Stimulated activated CD8-positive, alpha-beta memory T cell treated with anti-CD3 and anti-CD28 coated beads, Interleukin-15, amount 100 ng/mL, for 1 hour (primary cell): ENCODE data around the gene PDE6B.
"Not testable (repeated sequence)": the region's sequence is repeated elsewhere in the genome, so short reads cannot be mapped to it uniquely, and the experiment has no call there.

Experiments used
- DNase-seq: peaks from one replicate; pipeline ENCODE4 v3.0.0-alpha.2; 2020; ENCODE audit warnings: low read depth

Gene PDE6B

GRCh38 chr4:683247-683897 lies 58.0 kb downstream of the PDE6B start:
- no peak for DNase-seq

GRCh38 chr4:683982-684622 lies 58.7 kb downstream of the PDE6B start:
- no peak for DNase-seq

- no peak for DNase-seq
Measured at GRCh38 chr4:684623-685327, 59.4 kb downstream of the PDE6B start.

GRCh38 chr4:685679-686412 lies 60.5 kb downstream of the PDE6B start:
- DNase-seq: no peak

GRCh38 chr4:686413-687040 lies 61.2 kb downstream of the PDE6B start:
- no peak for DNase-seq

- DNase-seq: no peak
Measured at GRCh38 chr4:687048-687970, 61.9 kb downstream of the PDE6B start.

GRCh38 chr4:687971-688853 lies 62.8 kb downstream of the PDE6B start:
- no peak for DNase-seq

GRCh38 chr4:688854-689681 lies 63.7 kb downstream of the PDE6B start, which contains the start of gene SLC49A3:
Gene SLC49A3, minus strand, starts transcription at chr4:689151. Its CDS starts 24 bp downstream, at chr4:689127.
- DNase-seq: no peak

GRCh38 chr4:689723-690122 lies 64.3 kb downstream of the PDE6B start:
- no peak for DNase-seq

GRCh38 chr4:692771-693554 lies 67.6 kb downstream of the PDE6B start:
- DNase-seq: no peak

- DNase-seq: not testable (repeated sequence)
Measured at GRCh38 chr4:694341-694940, 69.1 kb downstream of the PDE6B start.

GRCh38 chr4:699816-700580 lies 74.6 kb downstream of the PDE6B start:
- no peak for DNase-seq

GRCh38 chr4:700587-701264 lies 75.4 kb downstream of the PDE6B start:
- no peak for DNase-seq

- DNase-seq: no peak
Measured at GRCh38 chr4:702618-703048, 77.3 kb downstream of the PDE6B start.

- DNase-seq: no peak
Measured at GRCh38 chr4:703336-704197, 78.2 kb downstream of the PDE6B start.
